H1 (cell line): Measurements from ENCODE around the gene CEP120.

ENCODE experiments used
- ASH2L ChIP-seq: fragments of 200-600, 300-600 bp; sonication (generic); IDR thresholded peaks from one replicate; pipeline ENCODE4 v1.7.1; 2017; ENCODE audit warnings: low read length
- KDM1A ChIP-seq: fragments of 200-600, 300-600 bp; sonication (generic); IDR thresholded peaks from 2 replicates; pipeline ENCODE4 v1.7.1; 2016; ENCODE audit warnings: mild to moderate bottlenecking, low read length, borderline replicate concordance
- POLR2A ChIP-seq, 2 experiments: IDR thresholded peaks; 1 replicate in 1 of 2; 2 replicates in 1 of 2; pipeline ENCODE4 v1.6.1; 2011; ENCODE audit warnings: low read depth in 2 of 2, low read length in 2 of 2, mild to moderate bottlenecking in 2 of 2; ENCODE audit errors: control extremely low read depth in 1 of 2
- POLR2AphosphoS5 ChIP-seq: IDR thresholded peaks from 2 replicates; pipeline ENCODE4 v1.6.1; 2011; ENCODE audit warnings: low read depth, low read length
- RFX5 ChIP-seq: IDR thresholded peaks from 2 replicates; pipeline ENCODE4 v1.6.1; 2011; ENCODE audit warnings: low read depth, low read length, improper control_type of control experiment, borderline replicate concordance
- SP1 ChIP-seq: IDR thresholded peaks from 2 replicates; pipeline ENCODE4 v1.6.1; 2011; ENCODE audit warnings: low read depth, low read length
- SP2 ChIP-seq: IDR thresholded peaks from 2 replicates; pipeline ENCODE4 v1.6.1; 2012; ENCODE audit warnings: mild to moderate bottlenecking, low read length, inconsistent platforms
- SP4 ChIP-seq: IDR thresholded peaks from 2 replicates; pipeline ENCODE4 v1.6.1; 2012; ENCODE audit warnings: low read length, inconsistent platforms
- SUZ12 ChIP-seq: fragments of 200-600 bp; sonication (generic); IDR thresholded peaks from 2 replicates; pipeline ENCODE4 v1.6.1; 2012; ENCODE audit warnings: mild to moderate bottlenecking, inconsistent platforms, low read length, moderate library complexity, mixed read lengths
- TF ChIP-seq, protein P1 (sequence below): IDR thresholded peaks from 2 replicates; pipeline ENCODE4 v1.6.1; 2011; ENCODE audit warnings: low read length, improper control_type of control experiment
- TF ChIP-seq, protein P2 (sequence below), 3 experiments: IDR thresholded peaks; 1 replicate in 2 of 3; 2 replicates in 1 of 3; pipeline versions ENCODE4 v1.5.1 to v1.6.1; 2011; ENCODE audit warnings: low read length in 3 of 3, mild to moderate bottlenecking in 3 of 3, inconsistent platforms in 2 of 3, low read depth in 1 of 3, moderate library complexity in 1 of 3; ENCODE audit not compliant: insufficient read depth in 1 of 3; ENCODE audit errors: control extremely low read depth in 1 of 3

DNA sequence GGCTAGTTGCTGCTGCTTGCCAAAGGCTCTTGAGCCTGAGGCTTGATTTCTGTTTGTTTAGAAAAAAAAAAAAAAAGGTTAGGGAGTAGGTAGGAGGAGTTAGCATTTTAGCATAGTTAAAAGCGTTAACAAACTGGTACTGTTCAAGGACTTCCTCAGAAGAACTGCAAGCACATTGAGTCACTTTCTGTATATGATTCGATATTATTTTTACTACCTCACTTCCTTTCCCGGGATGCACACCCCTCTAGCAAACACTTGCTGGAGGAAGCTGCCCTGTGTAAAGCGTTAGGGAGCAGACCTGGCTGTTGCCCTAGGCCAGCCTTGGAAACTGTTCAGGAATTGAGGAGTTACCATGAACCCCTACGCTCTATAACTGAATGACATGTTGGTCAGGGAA lies 15.7 kb upstream of the CEP120 start:
- TF ChIP-seq, protein P1, sequence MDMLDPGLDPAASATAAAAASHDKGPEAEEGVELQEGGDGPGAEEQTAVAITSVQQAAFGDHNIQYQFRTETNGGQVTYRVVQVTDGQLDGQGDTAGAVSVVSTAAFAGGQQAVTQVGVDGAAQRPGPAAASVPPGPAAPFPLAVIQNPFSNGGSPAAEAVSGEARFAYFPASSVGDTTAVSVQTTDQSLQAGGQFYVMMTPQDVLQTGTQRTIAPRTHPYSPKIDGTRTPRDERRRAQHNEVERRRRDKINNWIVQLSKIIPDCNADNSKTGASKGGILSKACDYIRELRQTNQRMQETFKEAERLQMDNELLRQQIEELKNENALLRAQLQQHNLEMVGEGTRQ, result no peak
- TF ChIP-seq SP1 (no peak), KDM1A (no peak), POLR2A (IDR thresholded peaks at IDR 0.05; ENCODE audit: control extremely low read depth in 1 of 2, low read depth in 2 of 2, low read length in 2 of 2) (no peak), RFX5 (no peak), POLR2AphosphoS5 (no peak), SUZ12 (no peak), ASH2L (no peak), SP2 (no peak), SP4 (no peak)
- TF ChIP-seq, protein P2, sequence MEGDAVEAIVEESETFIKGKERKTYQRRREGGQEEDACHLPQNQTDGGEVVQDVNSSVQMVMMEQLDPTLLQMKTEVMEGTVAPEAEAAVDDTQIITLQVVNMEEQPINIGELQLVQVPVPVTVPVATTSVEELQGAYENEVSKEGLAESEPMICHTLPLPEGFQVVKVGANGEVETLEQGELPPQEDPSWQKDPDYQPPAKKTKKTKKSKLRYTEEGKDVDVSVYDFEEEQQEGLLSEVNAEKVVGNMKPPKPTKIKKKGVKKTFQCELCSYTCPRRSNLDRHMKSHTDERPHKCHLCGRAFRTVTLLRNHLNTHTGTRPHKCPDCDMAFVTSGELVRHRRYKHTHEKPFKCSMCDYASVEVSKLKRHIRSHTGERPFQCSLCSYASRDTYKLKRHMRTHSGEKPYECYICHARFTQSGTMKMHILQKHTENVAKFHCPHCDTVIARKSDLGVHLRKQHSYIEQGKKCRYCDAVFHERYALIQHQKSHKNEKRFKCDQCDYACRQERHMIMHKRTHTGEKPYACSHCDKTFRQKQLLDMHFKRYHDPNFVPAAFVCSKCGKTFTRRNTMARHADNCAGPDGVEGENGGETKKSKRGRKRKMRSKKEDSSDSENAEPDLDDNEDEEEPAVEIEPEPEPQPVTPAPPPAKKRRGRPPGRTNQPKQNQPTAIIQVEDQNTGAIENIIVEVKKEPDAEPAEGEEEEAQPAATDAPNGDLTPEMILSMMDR (IDR thresholded peaks at IDR 0.05; ENCODE audit: control extremely low read depth in 1 of 3, insufficient read depth in 1 of 3, low read depth in 1 of 3, low read length in 3 of 3), result no peak
